T-cell (primary cell): ENCODE results near the gene THAP8. TPM values are rescaled to one million over a fixed set of nuclear protein-coding genes. Genes with fewer than 3 reads are reported as not detected.

Source experiments
- ATAC-seq, 4 experiments: fragments of 200-7000 bp in 3 of 4; fragments of 150-1000 bp in 1 of 4; cut with Tn5 transposase; replicated peaks in 1 of 4; 1 replicate in 3 of 4; 2 replicates in 1 of 4; pipeline ENCODE4 v1.10.0; 2021; ENCODE audit warnings: moderate library complexity in 3 of 4, mild to moderate bottlenecking in 2 of 4, moderate number of reproducible peaks in 1 of 4
- CTCF ChIA-PET, 2 donors: fragments of 300-600 bp; sonication (Branson Sonifier 250); formaldehyde crosslinking; loops; one replicate each; lab custom pipeline; 2022; ENCODE audit warnings: antibody characterized with exemption in 2 of 2; lab: Charles Lee
- POLR2A ChIA-PET, 2 donors: fragments of 300-600 bp; sonication (Branson Sonifier 250); formaldehyde crosslinking; loops; one replicate each; lab custom pipeline; 2022; ENCODE audit warnings: antibody characterized with exemption in 2 of 2; lab: Charles Lee
- DNase-seq, 35 experiments: peaks; one replicate each; pipeline versions ENCODE4 v3.0.0 to v3.0.0-alpha.2; 2013 to 2023
- H3K27ac ChIP-seq: one replicate; pipeline ENCODE4 v1.5.1; 2013; ENCODE audit warnings: low read length
- H3K27me3 ChIP-seq, 2 experiments: replicated peaks in 1 of 2; 1 replicate in 1 of 2; 2 replicates in 1 of 2; pipeline versions ENCODE4 v1.6.1 to v1.7.0; 2013; ENCODE audit warnings: low read length in 1 of 2, mixed read lengths in 1 of 2; ENCODE audit not compliant: control insufficient read depth in 2 of 2, insufficient read depth in 2 of 2; ENCODE audit errors: extremely low read depth in 1 of 2
- H3K36me3 ChIP-seq, 2 donors: 1 replicate in 1 of 2; 2 replicates in 1 of 2; pipeline versions ENCODE4 v1.6.1 to v1.7.0; 2013; ENCODE audit warnings: low read length in 1 of 2; ENCODE audit not compliant: control insufficient read depth in 2 of 2, insufficient read depth in 1 of 2; ENCODE audit errors: extremely low read depth in 1 of 2
- H3K4me1 ChIP-seq, 2 experiments: 1 replicate in 1 of 2; 2 replicates in 1 of 2; pipeline versions ENCODE4 v1.6.1 to v1.7.0; 2013; ENCODE audit warnings: low read length in 2 of 2, mixed read lengths in 1 of 2; ENCODE audit not compliant: insufficient read depth in 2 of 2, control insufficient read depth in 1 of 2; ENCODE audit errors: extremely low read depth in 1 of 2
- H3K4me3 ChIP-seq, 2 donors: 1 replicate in 1 of 2; 2 replicates in 1 of 2; pipeline versions ENCODE4 v1.5.1 to v1.7.0; 2013; ENCODE audit warnings: mild to moderate bottlenecking in 2 of 2, low read length in 1 of 2, moderate library complexity in 1 of 2; ENCODE audit not compliant: control insufficient read depth in 1 of 2; ENCODE audit errors: extremely low read depth in 1 of 2
- H3K9me3 ChIP-seq: 2 replicates; pipeline ENCODE4 v1.7.0; 2013
- H3K27ac Mint-ChIP-seq, 2 donors: one replicate each; pipeline ENCODE4 v1.8.0; 2020 to 2021; ENCODE audit warnings: mild to moderate bottlenecking in 2 of 2, mixed read lengths in 2 of 2
- H3K27me3 Mint-ChIP-seq, 2 donors: one replicate each; pipeline ENCODE4 v1.8.0; 2021 to 2022; ENCODE audit warnings: mixed read lengths in 2 of 2
- H3K36me3 Mint-ChIP-seq: one replicate; pipeline ENCODE4 v1.8.0; 2021; ENCODE audit warnings: mixed read lengths
- H3K4me1 Mint-ChIP-seq, 3 donors: one replicate each; pipeline ENCODE4 v1.8.0; 2020 to 2022; ENCODE audit warnings: mixed read lengths in 3 of 3, mild to moderate bottlenecking in 1 of 3
- H3K4me3 Mint-ChIP-seq, 3 donors: one replicate each; pipeline ENCODE4 v1.8.0; 2020 to 2022; ENCODE audit warnings: mild to moderate bottlenecking in 3 of 3, mixed read lengths in 3 of 3, moderate library complexity in 3 of 3
- H3K9me3 Mint-ChIP-seq, 3 donors: one replicate each; pipeline ENCODE4 v1.8.0; 2020 to 2022; ENCODE audit warnings: mixed read lengths in 3 of 3
- WGBS: methylation state at CpG from one replicate; pipeline ENCODE4 v1.1.5; 2013; ENCODE audit warnings: missing lambda C conversion rate; ENCODE audit not compliant: insufficient coverage; 5-methylcytosine and 5-hydroxymethylcytosine counted together
- total RNA-seq, 35 experiments: library from RNA in 6 of 35; stranded (reverse) in 6 of 35; fragments of 120-200 nt in 1 of 35; gene quantifications; one replicate each; pipeline versions ENCODE4 v1.2.1 to v1.2.4 and lab custom pipeline; 2013 to 2026

THAP8 gene
- total RNA-seq, 5 donors from 2014 or later (not counting 1 experiment from before 2014, with no cell fraction given): 2.6 to 8.0 (median 4.7) TPM

GRCh38 chr19:36014012-36014924, 39.8 kb downstream of the THAP8 start, which contains the start of gene ALKBH6:
Gene ALKBH6, minus strand, starts transcription at chr19:36014213. Its CDS starts 816 bp downstream, at chr19:36013397.
- Histone ChIP-seq H3K27me3 (no peaks in the 10 kb centered on the region), H3K36me3 (peaks cover 0 to 3% of the 10 kb centered on the region in 2 donors), H3K9me3 (no peaks in the 10 kb centered on the region), H3K4me3 (peak within 1 kb of the TSS; percentile 79 to 93), H3K4me1 (peaks cover 0 to 31% of the 10 kb centered on the region in 2 experiments), H3K27ac (peak within 1 kb of the TSS; percentile 86)
- Mint-ChIP-seq H3K36me3 (peaks cover 5% of the 10 kb centered on the region), H3K4me1 (peaks cover 40 to 47% (median 47%) of the 10 kb centered on the region in 3 donors), H3K27me3 (no peaks in the 10 kb centered on the region), H3K4me3 (peak within 1 kb of the TSS; percentile 95 to 97 (median 96)), H3K9me3 (no peaks in the 10 kb centered on the region), H3K27ac (peak within 1 kb of the TSS; percentile 96)
- ATAC-seq (peak; percentile 97 to 99 (median 98)), DNase-seq (peak; percentile 96 to 100 (median 99))
- 2% methylated on average over 34 of the region's 42 CpGs for WGBS
- POLR2A ChIA-PET: interaction anchor here (0.5 to 1.0 kb wide), 3 partner anchors 22 to 271 kb away, joined by 3 to 4 read pairs (median 3); partner anchors contain the start of gene THAP8 (in 1 of the 2)
- CTCF ChIA-PET: interaction anchor here (0.6 to 1.2 kb wide), 11 partner anchors 17 to 725 kb away, joined by 3 to 7 read pairs (median 4); partner anchors contain the start of gene THAP8 (in 1 of the 2)

GRCh38 chr19:36013280-36014011, 40.6 kb downstream of the THAP8 start:
- Histone ChIP-seq H3K4me1 (peaks cover 0 to 35% of the 10 kb centered on the region in 2 experiments), H3K4me3 (peak overlapping the region; percentile 79 to 93), H3K36me3 (peaks cover 0 to 3% of the 10 kb centered on the region in 2 donors), H3K27me3 (peaks cover 0 to 4% of the 10 kb centered on the region in 2 experiments), H3K9me3 (no peaks in the 10 kb centered on the region), H3K27ac (peak overlapping the region; percentile 86)
- ChIA-PET CTCF (interaction anchor here (0.6 to 1.2 kb wide), 8 partner anchors 18 to 724 kb away, joined by 3 to 7 read pairs (median 5); partner anchors contain the start of gene THAP8 (in 1 of the 2)), POLR2A (interaction anchor here in 1 of 2 donors (1.0 kb wide), 2 partner anchors 22 to 40 kb away, joined by 3 to 4 read pairs; partner anchors contain the start of gene THAP8)
- Mint-ChIP-seq H3K36me3 (peaks cover 5% of the 10 kb centered on the region), H3K27me3 (no peaks in the 10 kb centered on the region), H3K9me3 (no peaks in the 10 kb centered on the region), H3K27ac (peak overlapping the region; percentile 96), H3K4me1 (peaks cover 45 to 53% (median 52%) of the 10 kb centered on the region in 3 donors), H3K4me3 (peak overlapping the region; percentile 95 to 97 (median 96))
- WGBS: 26% methylated on average over 11 of the region's 15 CpGs
- DNase-seq (peak in 1 of 35 experiments; percentile 7), ATAC-seq (no peak)

- Histone ChIP-seq H3K4me3 (no peak overlapping the region), H3K27ac (no peak overlapping the region), H3K9me3 (no peaks in the 10 kb centered on the region), H3K4me1 (peaks cover 0 to 35% of the 10 kb centered on the region in 2 experiments), H3K27me3 (peaks cover 0 to 9% of the 10 kb centered on the region in 2 experiments), H3K36me3 (no peaks in the 10 kb centered on the region)
- no peaks in the 10 kb centered on the region for H3K27me3 Mint-ChIP-seq
- peak overlapping the region in 2 of 3 donors; percentile 17 to 62 for H3K4me3 Mint-ChIP-seq
- ChIA-PET POLR2A (no interaction called here), CTCF (no interaction called here)
- no peak overlapping the region for H3K27ac Mint-ChIP-seq
- H3K4me1 Mint-ChIP-seq: peaks cover 42 to 48% (median 42%) of the 10 kb centered on the region in 3 donors
- DNase-seq: no peak
- ATAC-seq: no peak
- no peaks in the 10 kb centered on the region for H3K9me3 Mint-ChIP-seq
- 100% methylated on average over 8 of the region's 11 CpGs for WGBS
- H3K36me3 Mint-ChIP-seq: no peaks in the 10 kb centered on the region
Observed at GRCh38 chr19:36010402-36010801, 43.7 kb downstream of the THAP8 start.

GRCh38 chr19:36009633-36010379, 44.3 kb downstream of the THAP8 start:
- H3K4me1 Mint-ChIP-seq: peaks cover 36 to 42% (median 36%) of the 10 kb centered on the region in 3 donors
- Histone ChIP-seq H3K27ac (no peak overlapping the region), H3K4me3 (peak overlapping the region in 1 of 2 donors; percentile 30), H3K4me1 (peaks cover 0 to 31% of the 10 kb centered on the region in 2 experiments), H3K36me3 (no peaks in the 10 kb centered on the region), H3K27me3 (peaks cover 0 to 9% of the 10 kb centered on the region in 2 experiments), H3K9me3 (no peaks in the 10 kb centered on the region)
- peak overlapping the region; percentile 44 to 62 (median 51) for H3K4me3 Mint-ChIP-seq
- WGBS: 75% methylated on average over 13 of the region's 15 CpGs
- DNase-seq: no peak
- H3K27ac Mint-ChIP-seq: no peak overlapping the region
- H3K27me3 Mint-ChIP-seq: no peaks in the 10 kb centered on the region
- no peaks in the 10 kb centered on the region for H3K36me3 Mint-ChIP-seq
- no peak for ATAC-seq
- ChIA-PET CTCF (no interaction called here), POLR2A (no interaction called here)
- no peaks in the 10 kb centered on the region for H3K9me3 Mint-ChIP-seq

- peaks cover 30 to 36% (median 30%) of the 10 kb centered on the region in 3 donors for H3K4me1 Mint-ChIP-seq
- 7% methylated on average over 50 of the region's 50 CpGs for WGBS
- CTCF ChIA-PET: no interaction called here
- ATAC-seq: peak in 3 of 4 experiments; percentile 10 to 24 (median 12)
- Histone ChIP-seq H3K4me3 (peak overlapping the region; percentile 30 to 54), H3K27ac (no peak overlapping the region), H3K36me3 (peaks cover 0 to under 1% of the 10 kb centered on the region in 2 donors), H3K9me3 (no peaks in the 10 kb centered on the region), H3K4me1 (peaks cover 0 to 26% of the 10 kb centered on the region in 2 experiments), H3K27me3 (peaks cover 0 to 9% of the 10 kb centered on the region in 2 experiments)
- no peaks in the 10 kb centered on the region for H3K27me3 Mint-ChIP-seq
- no peaks in the 10 kb centered on the region for H3K9me3 Mint-ChIP-seq
- DNase-seq: peak in 22 of 35 experiments; percentile 8 to 62 (median 32)
- POLR2A ChIA-PET: no interaction called here
- peak overlapping the region; percentile 44 to 62 (median 51) for H3K4me3 Mint-ChIP-seq
- H3K36me3 Mint-ChIP-seq: no peaks in the 10 kb centered on the region
- no peak overlapping the region for H3K27ac Mint-ChIP-seq
Observed at GRCh38 chr19:36009220-36009619, 44.9 kb downstream of the THAP8 start.
